ENCODE data around the gene LRTM2.

The LRTM2 gene

GRCh38 chr12:1820191-1820895, at the start of gene LRTM2:
TSS of gene LRTM2 (plus strand) at chr12:1820565. CDS start at chr12:1828149, 7,584 bp downstream.
- no peak within 1 kb of the TSS for H3K4me3 ChIP-seq
- no peaks in the 10 kb centered on the region for H3K9me3 ChIP-seq
- no peaks in the 10 kb centered on the region; the same call in 1 of the 2 replicates for H3K27me3 ChIP-seq (ENCODE audit: low read depth)
- in situ Hi-C loops (cut with MboI; ENCODE audit: low sequenced_read_pairs), result no loop called here
- no peaks in the 10 kb centered on the region for H3K4me1 ChIP-seq
- DNase-seq (ENCODE audit: low spot score in 2 of 2), result no peak
- no peaks in the 10 kb centered on the region for H3K36me3 ChIP-seq (replicated peaks)

- Histone ChIP-seq H3K4me1 (peaks cover 19% of the 10 kb centered on the region), H3K27me3 (ENCODE audit: low read depth) (no peaks in the 10 kb centered on the region), H3K36me3 (replicated peaks) (peaks cover 7% of the 10 kb centered on the region), H3K4me3 (no peak overlapping the region), H3K9me3 (no peaks in the 10 kb centered on the region)
- no peak for DNase-seq (ENCODE audit: low spot score in 2 of 2)
- in situ Hi-C loops (cut with MboI; ENCODE audit: low sequenced_read_pairs), result no loop called here
Observed at GRCh38 chr12:1773937-1774655, 46.3 kb upstream of the LRTM2 start.

DNA sequence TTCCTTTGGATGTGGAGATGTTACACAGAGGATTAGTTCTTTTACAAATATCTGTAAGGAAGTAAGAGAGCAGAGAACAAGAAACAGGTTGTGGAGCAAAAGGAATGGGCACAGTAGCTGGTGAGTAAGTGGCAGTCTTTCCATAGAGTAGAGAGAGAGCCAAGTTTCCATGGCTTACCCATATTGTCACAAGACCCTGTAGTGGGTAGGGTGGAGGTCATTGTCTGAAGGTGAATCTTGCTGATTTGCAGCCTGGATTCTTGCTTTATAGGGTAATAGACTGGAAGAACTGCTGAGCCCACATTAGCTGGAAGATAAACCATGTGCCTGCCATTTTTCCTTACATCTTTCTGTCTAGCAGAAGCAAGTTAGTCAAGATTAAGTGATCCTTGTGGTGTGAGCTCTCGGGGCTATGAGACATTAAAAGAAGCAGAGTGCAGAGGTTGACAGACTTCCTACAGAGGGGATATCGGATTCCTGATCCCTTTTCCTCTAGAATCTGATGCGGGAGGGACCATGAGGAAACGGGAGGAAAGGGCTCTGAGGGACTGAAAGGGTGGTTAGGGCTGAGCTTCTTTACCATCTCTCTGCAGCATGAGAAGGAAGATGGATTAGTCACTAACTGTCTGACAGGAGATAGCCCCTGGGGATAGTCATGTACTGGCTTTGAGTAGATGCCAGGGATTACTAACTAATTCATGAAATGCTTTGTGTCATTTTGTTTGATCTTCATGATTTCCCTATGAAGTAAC, 44.0 kb upstream of the LRTM2 start:
- Histone ChIP-seq H3K4me1 (peaks cover 19% of the 10 kb centered on the region), H3K9me3 (no peaks in the 10 kb centered on the region), H3K4me3 (no peak overlapping the region), H3K36me3 (replicated peaks) (peaks cover 19% of the 10 kb centered on the region), H3K27me3 (ENCODE audit: low read depth) (no peaks in the 10 kb centered on the region)
- DNase-seq (ENCODE audit: low spot score in 2 of 2), result peak; percentile 50 to 76
- in situ Hi-C loops (cut with MboI; ENCODE audit: low sequenced_read_pairs), result no loop called here

GRCh38 chr12:1777798-1778197, 42.6 kb upstream of the LRTM2 start:
- Histone ChIP-seq H3K27me3 (ENCODE audit: low read depth) (no peaks in the 10 kb centered on the region), H3K36me3 (replicated peaks) (peaks cover 19% of the 10 kb centered on the region), H3K4me3 (no peak overlapping the region), H3K9me3 (no peaks in the 10 kb centered on the region), H3K4me1 (peaks cover 19% of the 10 kb centered on the region)
- DNase-seq (ENCODE audit: low spot score in 2 of 2), result no peak
- in situ Hi-C loops (cut with MboI; ENCODE audit: low sequenced_read_pairs), result no loop called here

GRCh38 chr12:1778911-1779310, 41.5 kb upstream of the LRTM2 start:
- peaks cover 16% of the 10 kb centered on the region for H3K4me1 ChIP-seq
- H3K9me3 ChIP-seq, result no peaks in the 10 kb centered on the region
- in situ Hi-C loops (cut with MboI; ENCODE audit: low sequenced_read_pairs), result no loop called here
- no peak for DNase-seq (ENCODE audit: low spot score in 2 of 2)
- peaks cover 23% of the 10 kb centered on the region for H3K36me3 ChIP-seq (replicated peaks)
- no peaks in the 10 kb centered on the region for H3K27me3 ChIP-seq (ENCODE audit: low read depth)
- no peak overlapping the region for H3K4me3 ChIP-seq

- DNase-seq (ENCODE audit: low spot score in 2 of 2), result no peak
- Histone ChIP-seq H3K27me3 (ENCODE audit: low read depth) (no peaks in the 10 kb centered on the region), H3K36me3 (replicated peaks) (peaks cover 27% of the 10 kb centered on the region), H3K9me3 (no peaks in the 10 kb centered on the region), H3K4me1 (peaks cover 13% of the 10 kb centered on the region), H3K4me3 (no peak overlapping the region)
- in situ Hi-C loops (cut with MboI; ENCODE audit: low sequenced_read_pairs), result no loop called here
Observed at GRCh38 chr12:1779783-1780182, 40.6 kb upstream of the LRTM2 start.

GRCh38 chr12:1781772-1782171, 38.6 kb upstream of the LRTM2 start:
- Histone ChIP-seq H3K4me1 (peaks cover 3% of the 10 kb centered on the region), H3K36me3 (replicated peaks) (peaks cover 33% of the 10 kb centered on the region), H3K4me3 (no peak overlapping the region), H3K9me3 (no peaks in the 10 kb centered on the region), H3K27me3 (ENCODE audit: low read depth) (no peaks in the 10 kb centered on the region)
- in situ Hi-C loops (cut with MboI; ENCODE audit: low sequenced_read_pairs), result no loop called here
- no peak for DNase-seq (ENCODE audit: low spot score in 2 of 2)

DNA sequence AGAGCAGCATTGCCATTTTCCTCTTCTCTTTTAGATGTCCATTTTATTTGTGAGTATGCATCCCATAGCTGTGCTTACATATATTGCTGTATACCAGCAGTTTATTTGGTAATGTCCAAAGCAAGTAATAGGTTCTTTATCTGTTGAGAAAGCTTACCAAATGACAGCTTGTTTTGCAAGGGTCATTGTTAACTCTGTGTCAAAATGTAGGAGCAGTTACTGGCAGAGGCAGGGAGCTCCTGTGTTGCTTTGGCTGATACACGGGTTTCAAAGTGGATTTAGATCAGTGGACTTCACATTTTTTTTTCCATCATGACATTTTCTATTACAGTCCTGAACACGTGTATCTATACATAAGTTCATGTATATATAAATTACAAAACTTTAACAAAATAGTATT, 38.1 kb upstream of the LRTM2 start:
- no peak overlapping the region for H3K4me3 ChIP-seq
- H3K4me1 ChIP-seq, result no peaks in the 10 kb centered on the region
- in situ Hi-C loops (cut with MboI; ENCODE audit: low sequenced_read_pairs), result no loop called here
- H3K9me3 ChIP-seq, result no peaks in the 10 kb centered on the region
- no peak for DNase-seq (ENCODE audit: low spot score in 2 of 2)
- H3K27me3 ChIP-seq (ENCODE audit: low read depth), result no peaks in the 10 kb centered on the region
- peaks cover 33% of the 10 kb centered on the region for H3K36me3 ChIP-seq (replicated peaks)

DNA sequence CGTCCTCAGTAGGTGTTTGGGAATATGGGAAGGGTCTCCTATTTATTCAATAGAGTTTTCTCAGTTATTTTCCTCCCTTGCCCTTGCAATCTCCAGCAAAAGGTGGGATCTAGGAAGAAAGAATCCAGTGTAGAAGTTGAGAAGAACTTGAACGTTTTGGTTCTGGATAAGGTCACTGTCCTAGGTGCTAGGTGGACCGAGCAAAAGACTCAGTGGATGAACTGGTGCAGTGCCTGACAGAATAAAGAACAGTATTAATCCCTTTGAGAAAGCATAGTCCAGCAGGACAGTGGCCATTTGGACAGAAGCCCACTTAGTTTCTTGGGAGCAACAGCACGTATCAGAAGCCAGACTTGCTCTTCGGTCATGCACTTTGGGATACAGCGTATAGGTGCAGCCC, 32.7 kb upstream of the LRTM2 start:
- peaks cover 14% of the 10 kb centered on the region for H3K36me3 ChIP-seq (replicated peaks)
- H3K4me1 ChIP-seq, result no peaks in the 10 kb centered on the region
- no peaks in the 10 kb centered on the region for H3K27me3 ChIP-seq (ENCODE audit: low read depth)
- DNase-seq (ENCODE audit: low spot score in 2 of 2), result no peak
- no peak overlapping the region for H3K4me3 ChIP-seq
- no peaks in the 10 kb centered on the region for H3K9me3 ChIP-seq
- in situ Hi-C loops (cut with MboI; ENCODE audit: low sequenced_read_pairs), result loop anchor here (5.0 kb wide), 1 partner anchor 140 kb away; no protein-coding TSS in a partner anchor

DNA sequence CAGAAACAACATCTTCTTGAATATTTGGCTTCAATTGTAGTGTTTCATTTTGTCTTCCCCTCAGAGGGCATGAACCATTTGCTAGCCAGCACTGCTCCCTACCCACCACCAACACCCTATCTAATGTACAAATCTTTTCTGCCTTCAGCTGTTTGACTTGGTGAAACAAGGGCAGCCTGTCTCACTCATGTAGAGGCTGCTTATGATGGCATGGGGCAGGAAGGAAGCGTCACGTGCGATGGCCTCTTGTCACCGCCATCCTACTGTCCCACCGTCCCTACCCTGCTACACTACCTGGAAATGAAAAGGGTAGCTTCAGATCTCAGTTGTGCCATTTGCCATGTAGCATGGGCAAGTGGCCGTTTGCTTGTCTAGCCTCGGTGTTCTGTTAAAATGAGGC, 29.9 kb upstream of the LRTM2 start:
- Histone ChIP-seq H3K9me3 (no peaks in the 10 kb centered on the region), H3K36me3 (replicated peaks) (peaks cover 6% of the 10 kb centered on the region), H3K27me3 (ENCODE audit: low read depth) (no peaks in the 10 kb centered on the region), H3K4me3 (no peak overlapping the region), H3K4me1 (no peaks in the 10 kb centered on the region)
- no peak for DNase-seq (ENCODE audit: low spot score in 2 of 2)
- in situ Hi-C loops (cut with MboI; ENCODE audit: low sequenced_read_pairs), result loop anchor here (5.0 kb wide), 1 partner anchor 147 kb away; no protein-coding TSS in a partner anchor

DNA sequence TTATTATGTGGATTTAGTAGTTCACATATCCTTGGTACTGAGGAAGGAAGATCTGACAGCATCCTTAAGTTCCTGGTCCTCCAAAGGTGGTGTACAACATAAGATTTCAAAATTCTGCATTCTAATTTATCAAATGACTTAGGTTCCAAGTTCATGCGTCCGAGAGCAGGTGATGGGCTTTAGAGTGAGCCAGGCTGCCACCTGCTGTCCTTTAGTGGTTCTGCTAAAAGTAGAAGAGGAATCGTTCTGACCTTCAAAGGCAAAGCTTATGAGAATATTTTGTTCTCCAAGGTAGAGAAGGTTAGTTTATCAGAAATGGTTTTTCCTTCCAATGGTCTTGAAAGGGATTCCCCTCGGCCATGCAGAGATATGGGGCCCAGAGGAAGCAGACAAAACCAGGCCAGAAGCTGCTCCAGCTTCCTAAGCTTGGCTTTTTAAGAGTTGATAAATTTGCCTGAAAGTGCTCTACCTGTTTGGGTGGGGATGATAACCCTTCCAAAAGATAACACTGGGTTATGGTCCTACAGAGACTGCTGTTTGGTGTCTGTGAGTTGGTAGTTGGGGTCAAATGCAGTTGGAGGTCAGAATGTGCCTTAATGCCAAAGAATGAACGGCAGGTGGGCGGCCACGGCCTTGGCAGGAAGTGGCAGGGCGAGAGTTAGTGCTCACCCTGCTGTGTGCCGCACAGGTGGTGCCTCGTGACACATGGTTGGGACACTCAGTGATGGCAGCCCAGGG, 29.1 kb upstream of the LRTM2 start:
- Histone ChIP-seq H3K36me3 (replicated peaks) (peaks cover under 1% of the 10 kb centered on the region; the same call in 1 of the 2 replicates), H3K9me3 (no peaks in the 10 kb centered on the region), H3K27me3 (ENCODE audit: low read depth) (no peaks in the 10 kb centered on the region), H3K4me1 (peaks cover 4% of the 10 kb centered on the region), H3K4me3 (no peak overlapping the region)
- peak; percentile 49 to 74 for DNase-seq (ENCODE audit: low spot score in 2 of 2)
- in situ Hi-C loops (cut with MboI; ENCODE audit: low sequenced_read_pairs), result loop anchor here (5.0 kb wide), 1 partner anchor 146 kb away; no protein-coding TSS in a partner anchor

- no peaks in the 10 kb centered on the region for H3K36me3 ChIP-seq (replicated peaks)
- H3K4me3 ChIP-seq, result no peak overlapping the region
- in situ Hi-C loops (cut with MboI; ENCODE audit: low sequenced_read_pairs), result loop anchor here (5.0 kb wide), 1 partner anchor 145 kb away; no protein-coding TSS in a partner anchor
- no peak for DNase-seq (ENCODE audit: low spot score in 2 of 2)
- H3K9me3 ChIP-seq, result no peaks in the 10 kb centered on the region
- no peaks in the 10 kb centered on the region for H3K27me3 ChIP-seq (ENCODE audit: low read depth)
- peaks cover 8% of the 10 kb centered on the region for H3K4me1 ChIP-seq
Observed at GRCh38 chr12:1792406-1792805, 28.0 kb upstream of the LRTM2 start.

Measured in HAP-1 (cell line).